Measurements from ENCODE around the gene ADGRV1.

Gene ADGRV1

DNA sequence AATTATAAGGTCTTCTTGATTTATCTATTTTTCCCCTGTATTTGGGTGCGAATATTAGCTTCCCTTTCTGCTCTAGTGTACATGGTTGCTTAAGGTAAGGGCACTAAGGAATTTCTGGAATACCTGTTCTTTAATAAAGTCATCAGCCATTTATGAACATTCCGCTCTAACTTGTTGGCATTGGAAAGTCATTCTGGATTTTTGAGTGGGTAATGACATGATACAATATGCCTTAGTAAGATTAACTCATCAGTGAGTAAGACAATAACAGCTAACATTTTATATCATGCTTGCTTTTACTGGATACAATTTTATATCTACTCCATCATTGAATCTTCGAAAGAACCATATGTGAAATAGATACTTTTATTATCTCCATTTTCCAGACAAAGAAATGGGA, 628.4 kb downstream of the ADGRV1 start:
- DNase-seq: no peak

DNA sequence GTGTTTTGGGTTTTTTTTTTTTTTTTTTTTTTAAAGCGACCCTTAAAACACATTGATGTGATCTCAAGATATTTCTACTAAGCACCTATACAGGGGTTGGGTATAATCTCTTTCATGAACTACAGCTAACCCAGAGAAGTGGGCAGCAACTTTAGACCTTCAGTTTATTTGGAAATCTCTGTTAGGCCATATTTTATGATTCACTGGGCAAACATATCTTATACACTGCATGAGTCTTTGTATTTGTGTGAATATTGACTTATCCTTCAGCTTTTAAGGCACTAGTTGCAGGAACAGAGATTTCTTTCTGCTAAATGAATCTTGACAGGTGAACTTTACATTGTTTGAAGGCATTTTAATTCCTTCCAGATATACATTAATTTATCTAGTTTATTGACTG, 630.2 kb downstream of the ADGRV1 start:
- no peak for DNase-seq

DNA sequence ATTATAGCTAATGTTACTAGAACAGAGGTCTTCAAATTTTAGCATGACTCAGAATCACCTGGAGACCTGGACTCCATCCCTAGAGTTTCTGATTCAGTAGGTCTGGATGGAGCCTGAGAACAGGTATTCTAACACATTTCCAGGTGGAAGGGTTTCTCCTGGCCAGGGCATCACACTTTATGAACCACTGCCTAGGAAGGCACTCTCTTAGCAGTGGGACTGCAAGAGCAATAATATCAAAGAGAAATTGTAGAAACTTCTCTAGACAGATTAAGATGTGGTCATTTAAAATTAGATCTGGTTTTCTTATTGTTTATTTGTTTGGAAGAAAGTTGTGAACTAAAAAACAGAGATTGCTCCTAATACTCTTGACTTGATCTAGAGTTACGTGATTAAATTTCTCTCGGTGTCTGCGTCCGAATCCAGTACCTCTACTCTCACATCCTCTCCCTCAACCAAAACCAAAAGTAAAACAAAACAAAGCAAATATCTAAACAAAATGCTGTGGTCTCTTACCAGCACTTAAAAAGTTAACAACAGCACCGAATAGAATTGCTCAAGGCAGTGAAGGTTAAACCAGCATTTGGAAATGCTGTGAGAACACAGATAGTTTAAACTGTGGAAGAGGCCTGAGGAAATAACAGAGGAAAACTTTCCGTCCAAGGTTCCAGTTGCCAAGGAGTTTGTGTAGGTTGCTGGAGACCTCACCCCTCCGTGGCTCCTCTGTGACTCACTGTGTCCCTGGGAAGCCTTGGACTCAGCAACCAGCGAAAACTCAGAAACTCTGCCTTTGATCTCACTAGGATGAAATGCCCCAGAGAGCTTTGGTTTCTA, 631.1 kb downstream of the ADGRV1 start:
- DNase-seq: no peak

GRCh38 chr5:91190314-91190690, 631.7 kb downstream of the ADGRV1 start:
- no peak for DNase-seq

- no peak for DNase-seq
Observed at GRCh38 chr5:91194824-91195381, 636.3 kb downstream of the ADGRV1 start.

DNA sequence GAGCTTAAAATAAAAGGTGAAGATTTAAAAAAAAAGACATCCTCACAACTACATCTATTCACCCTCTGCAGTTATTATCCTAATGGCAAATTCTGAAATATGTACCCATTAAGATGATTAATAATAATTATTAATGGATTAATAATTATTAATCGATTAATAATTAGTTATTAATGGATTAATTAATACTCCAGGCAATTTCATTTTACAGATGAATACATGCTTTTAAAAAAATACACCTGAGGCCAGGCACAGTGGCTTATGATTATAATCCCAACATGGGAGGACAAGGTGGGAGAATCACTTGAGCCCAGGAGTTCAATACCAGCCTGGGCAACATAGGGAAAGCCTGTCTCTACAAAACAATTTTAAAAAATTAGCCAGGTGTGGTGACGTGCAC, 642.1 kb downstream of the ADGRV1 start:
- no peak for DNase-seq

DNA sequence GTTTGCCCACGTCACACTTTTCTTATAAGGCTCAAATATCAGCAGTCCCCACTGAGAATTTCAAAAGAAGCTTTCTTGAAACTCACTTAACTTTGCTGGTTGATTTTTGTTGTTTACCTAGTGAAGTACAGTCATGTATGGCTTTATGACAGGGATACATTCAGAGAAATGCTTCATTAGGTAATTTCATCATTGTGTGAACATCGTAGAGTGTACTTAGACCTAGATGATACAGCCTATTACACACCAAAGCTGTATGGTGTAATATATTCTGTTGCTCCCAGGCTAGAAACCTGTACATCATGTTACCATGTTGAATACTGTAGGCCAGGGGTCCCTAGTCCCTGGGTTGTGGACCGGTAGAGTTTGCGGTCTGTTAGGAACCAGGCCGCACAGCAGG, 647.5 kb downstream of the ADGRV1 start:
- no peak for DNase-seq

- DNase-seq: no peak
Observed at GRCh38 chr5:91206734-91207133, 648.1 kb downstream of the ADGRV1 start.

GRCh38 chr5:91207248-91207647, 648.7 kb downstream of the ADGRV1 start:
- no peak for DNase-seq

DNA sequence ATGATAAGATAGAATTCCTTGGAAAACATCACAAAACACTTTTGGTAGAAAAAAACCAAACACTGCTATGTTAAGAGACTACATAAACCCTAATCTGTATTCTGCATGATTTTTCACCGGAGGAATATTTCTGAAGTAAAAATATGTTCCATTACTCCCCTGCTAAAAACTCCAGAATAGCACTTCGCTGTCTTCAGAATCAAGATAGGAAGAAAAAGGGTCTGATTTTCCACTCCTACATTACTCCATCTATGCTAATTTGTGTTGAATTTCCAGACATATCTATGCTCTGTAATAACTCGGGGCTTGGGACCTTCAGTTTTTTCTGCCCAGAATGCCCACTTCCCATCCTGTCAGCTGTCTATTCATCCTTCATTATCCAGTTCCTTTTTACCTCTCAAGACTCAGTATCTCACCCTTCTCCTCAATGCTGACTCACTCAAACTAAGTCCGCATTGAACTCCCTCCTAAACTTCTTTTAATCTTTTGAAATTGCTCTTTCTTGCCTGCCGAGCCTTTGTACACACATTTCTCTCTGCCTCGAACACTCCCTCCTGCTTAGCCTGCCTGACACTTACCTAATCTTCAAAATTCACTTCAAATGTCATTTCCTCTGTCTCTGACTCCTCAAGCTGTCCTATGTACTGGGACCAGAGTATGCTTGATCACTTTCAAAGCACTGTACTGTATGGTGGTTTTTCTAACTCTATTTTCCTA, 653.6 kb downstream of the ADGRV1 start:
- no peak for DNase-seq

GRCh38 chr5:91212714-91213092, 654.1 kb downstream of the ADGRV1 start:
- DNase-seq: no peak

Measured in activated CD4-positive, alpha-beta T cell treated with anti-CD3 and anti-CD28 coated beads, Interleukin-2, Interleukin-6, amounts not matched to agents 100 ng/mL and 50 ng/mL, durations not matched to agents 16 hours and 8 hours (primary cell).